ENCODE data around the gene RAB8B. TPM values are rescaled to one million over a fixed set of nuclear protein-coding genes. Genes with fewer than 3 reads are reported as not detected.

RAB8B gene
- total RNA-seq, 1 experiment from 2014 or later: 33.8 TPM

DNA sequence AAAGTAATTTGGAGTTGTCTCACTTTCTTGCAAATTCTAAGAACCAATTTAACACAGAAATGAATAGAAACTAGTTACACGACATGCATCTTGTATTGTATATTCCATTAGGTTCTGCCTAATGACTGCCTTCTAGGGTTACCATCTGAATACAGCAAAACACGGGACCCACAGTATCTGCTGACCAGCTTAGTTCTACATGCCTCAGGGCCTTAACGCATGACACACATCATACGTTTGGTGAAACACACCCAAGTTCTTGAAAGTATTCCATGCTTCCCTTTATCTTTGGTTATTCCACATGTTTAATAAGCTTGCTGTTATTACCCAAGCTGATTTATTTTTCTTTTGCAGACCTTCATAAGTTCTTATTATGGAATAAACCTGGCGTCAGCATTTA lies 115.9 kb downstream of the RAB8B start:
- Histone ChIP-seq H3K4me2 (ENCODE audit: insufficient read depth, insufficient read length, low read length) (no peak overlapping the region), H2BK15ac (ENCODE audit: low read depth, low read length) (no peak overlapping the region), H2BK5ac (ENCODE audit: insufficient read length, low read length) (no peak overlapping the region), H2AK5ac (ENCODE audit: insufficient read length, low read length) (no peak overlapping the region), H4K5ac (ENCODE audit: insufficient read length, low read depth, low read length) (no peak overlapping the region), H2BK20ac (ENCODE audit: low read depth, low read length, poor library complexity, severe bottlenecking) (no peak overlapping the region), H2AFZ (ENCODE audit: low read length) (no peak overlapping the region), H3K23me2 (ENCODE audit: insufficient read length, low read depth, low read length, poor library complexity, severe bottlenecking) (no peaks in the 10 kb centered on the region), H2BK12ac (ENCODE audit: insufficient read length, low read depth, low read length) (no peak overlapping the region), H3K79me2 (ENCODE audit: insufficient read depth, low read length) (no peaks in the 10 kb centered on the region), H3K4ac (ENCODE audit: low read depth, low read length) (no peak overlapping the region), H3K56ac (ENCODE audit: insufficient read length, low read depth, low read length) (no peak overlapping the region), H3K18ac (ENCODE audit: insufficient read length, low read depth, low read length) (no peak overlapping the region), H3K23ac (ENCODE audit: insufficient read length, low read depth, low read length) (no peak overlapping the region), H3K27me3 (ENCODE audit: insufficient read depth, low read length) (no peaks in the 10 kb centered on the region), H3K79me1 (ENCODE audit: insufficient read depth, low read depth, low read length, poor library complexity, severe bottlenecking) (no peaks in the 10 kb centered on the region), H3K9ac (ENCODE audit: extremely low read depth, insufficient read length, low read length) (no peak overlapping the region), H2BK120ac (ENCODE audit: low read depth, low read length, poor library complexity, severe bottlenecking) (no peak overlapping the region), H3T11ph (ENCODE audit: low read length) (no peak overlapping the region), H4K8ac (replicated peaks; ENCODE audit: insufficient read length, low read depth, low read length) (no peak overlapping the region), H4K91ac (ENCODE audit: insufficient read length, low read depth, low read length) (no peak overlapping the region), H3K27ac (ENCODE audit: insufficient read length, low read depth, low read length) (no peak overlapping the region), H4K20me1 (ENCODE audit: control insufficient read depth, insufficient read depth, insufficient read length) (no peaks in the 10 kb centered on the region), H3K4me1 (ENCODE audit: insufficient read depth, low read length) (no peaks in the 10 kb centered on the region), H3K14ac (ENCODE audit: insufficient read depth, low read length) (no peak overlapping the region), H3K9me3 (ENCODE audit: control insufficient read depth, low read depth, low read length) (no peaks in the 10 kb centered on the region)
- WGBS (ENCODE audit: extremely low coverage, insufficient read length, low lambda C conversion rate): no CpG with 5 or more reads among the region's 5 CpGs
- H3K27ac Mint-ChIP-seq: no peak overlapping the region
- no peaks in the 10 kb centered on the region for H3K9me3 Mint-ChIP-seq
- H3K36me3 Mint-ChIP-seq (ENCODE audit: insufficient read depth in 1 of 3, low read depth in 3 of 3): peaks cover 0 to 16% (median 6%) of the 10 kb centered on the region in 3 experiments; a peak in 3 of 7 replicates
- TF ChIP-seq, protein P1, sequence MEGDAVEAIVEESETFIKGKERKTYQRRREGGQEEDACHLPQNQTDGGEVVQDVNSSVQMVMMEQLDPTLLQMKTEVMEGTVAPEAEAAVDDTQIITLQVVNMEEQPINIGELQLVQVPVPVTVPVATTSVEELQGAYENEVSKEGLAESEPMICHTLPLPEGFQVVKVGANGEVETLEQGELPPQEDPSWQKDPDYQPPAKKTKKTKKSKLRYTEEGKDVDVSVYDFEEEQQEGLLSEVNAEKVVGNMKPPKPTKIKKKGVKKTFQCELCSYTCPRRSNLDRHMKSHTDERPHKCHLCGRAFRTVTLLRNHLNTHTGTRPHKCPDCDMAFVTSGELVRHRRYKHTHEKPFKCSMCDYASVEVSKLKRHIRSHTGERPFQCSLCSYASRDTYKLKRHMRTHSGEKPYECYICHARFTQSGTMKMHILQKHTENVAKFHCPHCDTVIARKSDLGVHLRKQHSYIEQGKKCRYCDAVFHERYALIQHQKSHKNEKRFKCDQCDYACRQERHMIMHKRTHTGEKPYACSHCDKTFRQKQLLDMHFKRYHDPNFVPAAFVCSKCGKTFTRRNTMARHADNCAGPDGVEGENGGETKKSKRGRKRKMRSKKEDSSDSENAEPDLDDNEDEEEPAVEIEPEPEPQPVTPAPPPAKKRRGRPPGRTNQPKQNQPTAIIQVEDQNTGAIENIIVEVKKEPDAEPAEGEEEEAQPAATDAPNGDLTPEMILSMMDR (conservative IDR thresholded peaks at IDR 0.05): no peak
- DNase-seq: no peak
- H3K4me1 Mint-ChIP-seq: peaks cover 2 to 7% of the 10 kb centered on the region in 2 experiments; a peak in 1 of 4 replicates
- H3K4me3 Mint-ChIP-seq: no peak overlapping the region
- H3K27me3 Mint-ChIP-seq (ENCODE audit: low read depth): no peaks in the 10 kb centered on the region

All from H9 (cell line).